Amniotic stem cell (primary cell): Measurements from ENCODE around the gene CDH13.

ENCODE experiments used
- DNase-seq: peaks from one replicate; lab custom pipeline; 2025; lab: John Stamatoyannopoulos, UW

The CDH13 gene

DNA sequence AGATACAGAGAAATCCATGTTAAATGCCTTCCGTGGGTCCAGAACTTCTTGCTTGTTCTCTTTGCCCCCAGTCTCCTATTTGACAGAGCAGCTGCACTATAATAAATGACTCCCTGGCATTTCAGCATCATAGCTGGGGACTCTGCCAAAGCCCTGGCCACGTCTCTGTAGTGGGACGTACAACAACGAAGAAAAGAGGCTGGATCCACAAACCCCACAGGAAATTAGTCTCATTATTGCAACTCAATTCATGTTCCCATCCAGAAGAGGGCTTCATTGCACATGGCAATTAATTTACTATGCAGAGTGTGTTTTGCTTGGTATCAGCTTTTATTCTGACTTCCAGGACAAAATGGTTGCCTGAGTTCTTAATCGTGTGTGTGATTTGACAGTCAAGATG, 121.3 kb downstream of the CDH13 start:
- DNase-seq, result no peak

DNA sequence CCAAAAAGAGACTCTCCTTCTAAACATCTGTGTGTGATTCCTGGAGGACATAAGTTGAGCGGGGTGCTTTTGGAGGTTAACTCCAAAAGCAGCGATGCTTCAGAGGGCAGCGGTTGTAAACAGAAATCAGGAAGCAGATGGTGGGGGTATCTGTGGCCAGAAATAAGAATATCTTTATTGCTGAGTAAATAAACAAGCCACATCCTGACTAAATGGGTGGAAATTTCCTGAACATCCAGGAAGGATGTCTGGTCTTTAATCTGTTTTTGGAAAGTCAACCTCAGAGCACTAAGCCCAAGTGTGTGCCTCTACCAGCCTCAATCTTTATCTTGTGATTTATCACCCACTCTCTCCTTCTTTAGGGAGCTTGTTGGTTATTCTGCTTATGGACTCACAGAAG, 123.3 kb downstream of the CDH13 start:
- DNase-seq, result no peak

GRCh38 chr16:82751020-82751419, 124.3 kb downstream of the CDH13 start:
- DNase-seq, result no peak

- DNase-seq, result no peak
Measured at GRCh38 chr16:82752172-82752571, 125.4 kb downstream of the CDH13 start.

- DNase-seq, result no peak
Measured at GRCh38 chr16:82753821-82754220, 127.1 kb downstream of the CDH13 start.

- DNase-seq, result no peak
Measured at GRCh38 chr16:82754716-82755513, 128.1 kb downstream of the CDH13 start.

DNA sequence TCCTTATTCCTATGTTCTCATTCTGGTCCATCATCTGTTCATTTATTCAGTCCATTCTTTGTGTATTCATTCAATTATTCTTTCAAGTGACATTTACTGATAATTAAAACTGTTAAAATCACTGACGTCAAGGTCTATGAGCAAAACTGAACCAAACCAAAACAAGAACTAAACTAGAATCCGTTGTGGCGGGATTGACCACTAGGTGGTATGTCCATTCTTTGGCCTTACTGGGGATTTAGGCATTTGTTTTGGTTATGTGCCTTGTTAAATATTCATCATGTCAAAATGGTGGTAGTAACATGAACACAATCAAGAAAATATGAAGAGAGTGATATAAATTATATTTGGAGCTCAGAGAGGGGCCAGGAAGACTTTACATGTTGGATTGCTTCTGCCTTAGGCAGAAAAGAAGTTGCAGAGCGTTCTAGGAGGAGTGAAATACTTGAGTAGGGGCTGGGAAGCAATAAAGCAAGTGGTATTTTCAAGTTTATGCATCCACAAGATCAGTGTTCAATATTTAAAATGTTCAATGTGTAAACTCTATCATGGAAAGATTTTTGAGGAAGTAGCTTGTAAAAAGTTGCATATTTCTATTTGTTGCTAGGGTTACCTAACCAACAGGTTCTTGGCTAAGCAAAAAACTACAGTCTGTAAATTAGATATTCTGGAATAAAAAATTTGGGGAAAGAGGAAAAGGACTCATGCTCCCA, 129.0 kb downstream of the CDH13 start:
- no peak for DNase-seq

GRCh38 chr16:82756283-82756599, 129.5 kb downstream of the CDH13 start:
- no peak for DNase-seq

DNA sequence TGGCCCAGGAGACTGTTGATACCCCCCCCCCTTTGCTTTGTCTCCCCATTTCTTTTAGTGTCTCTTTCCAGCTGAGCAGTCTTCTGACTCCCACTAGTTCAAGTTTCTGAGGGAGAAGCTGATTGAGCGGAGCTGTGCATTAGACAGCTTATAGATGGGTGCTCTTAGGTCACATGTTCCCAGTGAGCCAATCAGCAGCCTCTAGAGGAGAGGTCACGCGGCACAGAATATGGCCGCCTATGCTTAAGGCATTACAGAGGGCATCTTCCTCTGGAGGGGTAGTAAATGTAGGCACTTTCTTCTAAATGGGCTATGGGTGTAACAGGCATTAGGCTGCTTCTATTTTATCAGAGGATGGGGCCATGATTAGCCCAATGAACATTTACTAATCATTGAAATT, 131.6 kb downstream of the CDH13 start:
- DNase-seq, result no peak

GRCh38 chr16:82758904-82759303, 132.1 kb downstream of the CDH13 start:
- DNase-seq, result no peak

- DNase-seq, result no peak
Measured at GRCh38 chr16:82761236-82761635, 134.5 kb downstream of the CDH13 start.

GRCh38 chr16:82761858-82762257, 135.1 kb downstream of the CDH13 start:
- no peak for DNase-seq

- DNase-seq, result no peak
Measured at GRCh38 chr16:82763371-82763770, 136.6 kb downstream of the CDH13 start.

- no peak for DNase-seq
Measured at GRCh38 chr16:82767198-82767597, 140.4 kb downstream of the CDH13 start.

DNA sequence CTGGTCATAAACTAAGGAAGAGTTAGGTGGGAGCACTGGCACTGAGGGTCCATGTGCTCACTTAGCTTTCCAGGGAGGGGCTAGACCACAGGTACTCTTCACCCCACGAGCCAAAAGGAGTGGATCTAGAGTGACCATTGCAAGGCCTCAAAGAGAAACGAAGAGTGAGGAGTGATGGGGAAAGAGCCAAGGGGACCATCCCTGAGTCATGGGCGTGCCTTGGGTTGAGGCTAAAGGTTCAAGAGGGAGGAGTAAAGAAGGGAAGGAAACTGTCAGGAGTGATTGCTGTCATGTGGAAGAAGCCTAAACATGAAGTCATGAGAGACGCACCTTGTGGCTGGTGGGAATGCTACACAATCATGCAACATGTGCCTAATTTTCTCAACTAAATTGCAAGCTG, 141.0 kb downstream of the CDH13 start:
- DNase-seq, result no peak

GRCh38 chr16:82769845-82770244, 143.1 kb downstream of the CDH13 start:
- DNase-seq, result no peak

- DNase-seq, result no peak
Measured at GRCh38 chr16:82772215-82772614, 145.4 kb downstream of the CDH13 start.

DNA sequence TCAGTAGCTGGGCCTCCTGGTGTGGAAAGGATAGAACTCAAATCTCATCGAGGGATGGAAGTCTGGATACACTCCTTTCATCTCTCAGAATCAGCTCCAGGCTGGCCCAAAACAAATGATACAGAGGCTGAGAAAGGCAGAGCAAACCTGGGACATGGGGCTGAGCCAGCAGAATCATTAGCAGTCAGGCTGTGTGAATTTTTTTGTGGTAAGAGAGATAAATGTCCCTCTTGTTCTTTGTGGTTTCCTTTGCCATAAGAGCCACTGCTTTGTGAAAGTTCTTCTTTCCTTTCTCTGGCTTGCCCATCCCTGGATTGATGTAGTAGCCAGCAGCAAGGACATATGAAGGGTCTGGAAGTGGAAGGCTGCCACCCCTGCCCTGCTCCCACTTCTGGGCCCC, 146.2 kb downstream of the CDH13 start:
- DNase-seq, result no peak

DNA sequence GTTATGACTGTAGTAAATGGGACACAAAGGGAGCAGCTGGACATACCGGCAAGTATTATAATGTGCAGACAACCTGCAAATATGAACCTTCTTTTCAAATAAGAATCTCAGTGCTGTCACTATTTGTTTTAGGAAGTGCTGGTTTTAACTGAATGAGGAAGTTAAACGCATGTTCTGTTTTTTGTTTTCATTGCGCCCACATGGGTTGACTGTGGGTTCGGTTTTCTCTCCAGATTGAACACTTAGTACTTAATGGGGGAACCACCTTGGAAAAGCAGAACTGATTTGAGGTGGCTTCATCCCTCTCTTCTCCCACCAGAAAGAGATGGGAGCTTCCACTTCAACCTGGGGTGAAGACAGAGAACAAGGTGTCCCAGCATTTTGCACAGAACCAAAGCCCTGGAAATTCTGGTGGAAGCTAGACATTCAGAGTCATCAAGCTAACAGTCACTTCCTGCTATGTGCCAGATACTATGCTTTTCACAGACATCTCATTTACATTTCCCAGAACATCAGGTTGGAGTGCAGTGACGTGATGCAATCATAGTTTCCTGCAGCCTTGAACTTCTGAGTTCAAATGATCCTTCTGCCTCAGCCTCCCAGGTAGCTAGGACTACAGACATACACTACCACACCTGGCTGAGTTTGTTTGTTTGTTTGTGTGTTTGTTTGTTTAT, 149.8 kb downstream of the CDH13 start:
- no peak for DNase-seq

DNA sequence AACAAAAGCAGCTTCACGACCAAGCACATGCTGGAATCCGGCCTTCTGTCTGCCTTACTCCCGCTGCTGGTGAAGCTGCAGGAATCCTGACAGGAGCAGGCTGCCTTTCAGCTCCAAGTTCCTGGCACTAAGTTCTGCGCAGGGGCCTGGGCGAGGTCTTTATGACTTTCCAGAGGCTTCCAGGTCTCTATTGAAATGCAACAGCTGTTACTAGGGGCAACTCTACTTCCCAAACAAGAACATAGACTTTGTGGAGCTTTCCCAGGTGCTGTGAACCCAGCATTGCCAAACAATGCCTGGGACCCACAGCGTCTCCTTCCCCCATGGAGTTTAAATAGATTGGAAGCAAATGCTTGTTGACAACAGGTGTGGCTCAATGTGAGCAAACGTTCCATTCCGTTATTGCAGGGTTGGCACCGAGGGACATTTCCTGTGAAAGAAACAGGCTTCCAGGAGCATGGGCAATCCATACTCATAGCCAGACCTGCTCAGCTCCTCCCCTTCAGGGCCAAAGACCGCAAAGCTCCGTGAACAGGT, 156.0 kb downstream of the CDH13 start:
- DNase-seq, result no peak

DNA sequence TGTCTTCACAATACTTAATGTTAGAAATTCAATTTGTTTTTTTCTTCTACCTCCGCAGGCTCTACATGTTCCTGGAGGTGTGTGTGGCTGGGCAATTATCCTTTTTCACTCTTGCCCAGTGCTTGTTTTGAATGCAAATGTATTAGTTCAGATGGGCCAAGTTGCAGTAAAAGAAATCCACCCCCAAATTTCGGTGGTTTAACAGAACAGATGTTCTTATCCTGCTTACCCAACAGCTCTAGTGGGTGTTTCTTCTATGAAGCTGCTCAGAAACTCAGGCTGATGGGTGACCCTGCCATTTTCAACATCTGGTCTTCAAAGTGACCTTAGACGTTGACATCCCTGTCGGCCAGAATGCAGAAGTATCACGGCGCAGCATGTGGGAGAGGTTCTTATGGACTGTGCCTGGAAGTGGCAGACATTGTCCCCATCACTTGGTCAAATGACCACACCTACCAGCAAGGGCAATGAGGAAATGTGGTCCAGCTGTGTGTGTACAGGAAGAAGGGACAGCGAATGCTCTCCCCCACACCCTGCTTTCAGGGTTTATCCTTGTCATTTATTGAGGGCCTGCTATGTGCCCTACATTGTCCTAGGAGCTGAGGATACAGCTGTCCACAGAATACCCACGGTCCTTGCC, 157.3 kb downstream of the CDH13 start:
- DNase-seq, result no peak

GRCh38 chr16:82784573-82784968, 157.8 kb downstream of the CDH13 start:
- no peak for DNase-seq
